GM04504 (cell line): Measurements from ENCODE around the gene HLA-F.

Source experiments
- DNase-seq: peaks from one replicate; pipeline ENCODE4 v3.0.0-alpha.2; 2012; ENCODE audit warnings: low read depth

Gene HLA-F

GRCh38 chr6:29724937-29725869 is 2.0 kb downstream of the HLA-F start:
- no peak for DNase-seq

GRCh38 chr6:29726001-29726400 is 2.8 kb downstream of the HLA-F start:
- no peak for DNase-seq

GRCh38 chr6:29726571-29727194 is 3.4 kb downstream of the HLA-F start:
- DNase-seq, result no peak

GRCh38 chr6:29727637-29728036 is 4.4 kb downstream of the HLA-F start:
- no peak for DNase-seq

DNA sequence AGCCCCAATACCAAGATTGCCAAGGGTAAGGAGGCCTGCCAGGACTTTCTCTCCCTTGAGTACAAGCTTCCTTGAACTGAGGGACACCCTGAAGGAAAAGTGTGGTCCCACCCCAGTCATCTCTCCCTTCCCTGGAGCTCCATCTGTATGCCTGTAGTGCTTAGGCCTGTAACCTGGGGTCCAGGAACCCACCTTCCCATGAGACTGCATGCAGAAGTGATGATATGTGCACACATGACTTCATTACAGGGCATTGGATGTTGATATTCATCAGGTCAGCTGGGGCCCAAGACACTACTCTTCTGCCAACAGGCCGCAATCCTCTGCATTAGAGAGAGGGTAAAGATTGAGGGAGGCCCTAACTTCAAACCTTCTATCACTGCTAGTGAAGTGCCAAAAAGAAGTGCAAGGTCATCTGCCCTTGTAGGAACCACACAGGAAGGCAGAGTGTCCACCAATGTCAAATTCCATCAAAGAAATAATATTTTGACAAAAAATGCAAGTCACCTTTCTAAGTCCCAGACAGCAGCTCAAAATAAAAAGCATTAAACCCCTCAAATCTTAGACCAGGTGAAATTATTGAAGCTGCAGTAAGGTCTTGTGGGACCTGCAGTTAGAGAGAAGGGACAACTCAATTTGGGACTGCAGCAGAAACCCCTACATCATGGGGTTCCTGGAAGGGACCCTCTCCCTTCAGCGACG is 5.1 kb downstream of the HLA-F start:
- no peak for DNase-seq

- DNase-seq, result no peak
Measured at GRCh38 chr6:29728875-29729270, 5.6 kb downstream of the HLA-F start.

GRCh38 chr6:29729774-29730328 is 6.6 kb downstream of the HLA-F start:
- no peak for DNase-seq

DNA sequence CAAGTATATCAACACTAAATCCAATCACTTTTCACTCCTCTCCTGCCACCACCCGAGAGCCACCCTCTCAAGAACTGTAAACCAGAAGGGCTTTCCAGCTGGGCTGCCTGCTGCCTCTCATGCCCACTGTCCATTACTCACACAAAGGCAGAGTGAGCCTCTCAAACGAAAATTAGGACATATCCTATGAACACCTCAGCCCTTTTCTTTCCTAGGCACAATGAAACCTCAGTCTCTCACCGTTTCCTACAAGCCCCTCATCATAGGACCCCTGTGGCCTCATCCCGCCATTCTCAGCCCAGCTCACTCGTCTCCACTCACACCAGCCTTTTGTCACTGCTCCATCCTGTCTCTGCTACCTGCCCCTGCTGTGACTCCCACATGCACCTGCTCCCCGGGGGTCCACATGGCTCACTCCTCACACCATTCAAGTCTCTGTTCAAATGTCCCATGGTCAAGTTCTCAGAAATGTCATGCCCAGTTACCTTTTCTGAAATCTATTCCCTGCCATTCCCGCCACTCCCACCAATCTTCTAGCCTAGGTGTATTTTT is 7.4 kb downstream of the HLA-F start:
- DNase-seq, result no peak

DNA sequence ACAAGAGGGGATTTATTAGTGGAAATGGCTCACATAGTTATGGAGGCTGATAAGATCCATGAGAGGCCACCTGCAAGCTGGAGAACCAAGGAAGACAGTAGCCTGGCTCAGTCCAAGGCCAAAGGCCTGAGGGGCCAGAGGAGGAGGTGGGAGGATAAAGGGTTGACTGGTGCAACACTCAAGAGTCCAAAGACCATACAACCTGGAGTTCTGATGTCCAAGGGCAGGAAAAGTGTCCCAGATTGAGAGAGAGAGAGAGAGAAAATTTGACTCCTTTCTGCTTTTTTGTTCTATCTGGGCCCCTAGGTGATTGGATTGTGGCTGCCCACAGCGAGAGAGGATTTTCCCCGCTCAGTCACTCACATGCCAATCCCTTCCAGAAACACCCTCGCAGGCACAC is 8.0 kb downstream of the HLA-F start:
- DNase-seq, result no peak

- DNase-seq, result no peak
Measured at GRCh38 chr6:29733057-29733456, 9.8 kb downstream of the HLA-F start.

GRCh38 chr6:29734046-29735018 is 11.1 kb downstream of the HLA-F start:
- DNase-seq, result no peak

DNA sequence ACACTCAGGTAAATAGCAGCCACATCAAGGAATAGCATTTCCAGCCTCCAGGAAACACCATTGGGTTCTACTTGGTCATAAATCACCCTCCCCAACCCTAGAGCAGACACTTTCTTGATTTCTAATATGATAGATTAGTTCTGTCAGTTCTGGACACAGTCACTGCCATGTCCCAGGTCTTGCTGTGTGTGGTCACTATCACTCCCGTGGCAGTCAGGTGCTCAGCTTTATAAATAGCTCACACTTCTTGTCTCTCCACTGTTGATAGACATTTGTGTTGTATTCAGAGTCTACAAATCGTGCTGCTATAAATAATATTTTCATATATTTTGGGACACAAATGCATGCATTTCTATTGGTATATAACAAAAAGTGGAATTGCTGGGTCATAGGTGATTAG is 13.3 kb downstream of the HLA-F start:
- DNase-seq, result no peak

DNA sequence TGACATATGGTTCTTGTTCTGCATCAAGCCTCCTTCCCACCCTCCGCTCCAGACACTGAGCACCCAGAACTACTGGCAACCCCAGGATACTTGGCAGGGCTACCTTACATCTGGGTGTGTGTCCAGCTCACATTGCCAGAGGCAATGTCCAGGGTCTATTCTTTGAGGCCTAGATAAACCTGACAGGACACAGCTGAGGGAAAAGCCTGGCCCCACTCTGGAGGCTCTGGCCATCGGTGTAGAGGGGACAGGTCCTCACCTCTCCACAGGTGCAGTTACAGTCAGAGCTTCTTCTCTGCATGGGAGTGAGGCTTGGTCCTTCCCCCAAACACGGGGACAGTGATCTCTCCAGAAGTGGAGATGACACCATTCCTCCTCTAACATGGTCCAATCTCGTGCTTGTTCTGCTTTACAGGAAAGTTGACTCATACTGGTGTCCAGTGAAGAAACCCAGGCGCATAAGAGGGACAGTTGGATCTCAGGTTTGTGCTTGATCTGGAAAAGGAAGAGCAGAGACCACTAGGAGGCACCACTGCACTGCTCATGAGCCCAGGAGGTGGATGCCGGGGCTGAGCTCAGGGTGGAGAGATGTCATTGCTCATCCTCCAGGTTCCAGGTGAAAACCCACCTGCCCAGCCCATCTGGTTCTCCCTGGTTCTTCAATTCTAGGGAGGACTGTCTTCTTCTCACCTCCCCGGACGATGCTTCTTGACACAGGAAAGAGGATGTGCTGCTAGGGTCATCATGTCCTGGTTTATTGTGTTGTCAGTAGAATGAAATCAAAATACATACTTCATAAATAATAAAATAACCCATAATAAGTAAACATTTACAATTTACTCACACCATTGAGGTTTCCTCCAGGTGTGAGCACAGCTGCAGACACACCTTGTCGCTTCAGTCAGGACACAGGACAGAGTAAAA is 14.7 kb downstream of the HLA-F start:
- peak; percentile 51 for DNase-seq

DNA sequence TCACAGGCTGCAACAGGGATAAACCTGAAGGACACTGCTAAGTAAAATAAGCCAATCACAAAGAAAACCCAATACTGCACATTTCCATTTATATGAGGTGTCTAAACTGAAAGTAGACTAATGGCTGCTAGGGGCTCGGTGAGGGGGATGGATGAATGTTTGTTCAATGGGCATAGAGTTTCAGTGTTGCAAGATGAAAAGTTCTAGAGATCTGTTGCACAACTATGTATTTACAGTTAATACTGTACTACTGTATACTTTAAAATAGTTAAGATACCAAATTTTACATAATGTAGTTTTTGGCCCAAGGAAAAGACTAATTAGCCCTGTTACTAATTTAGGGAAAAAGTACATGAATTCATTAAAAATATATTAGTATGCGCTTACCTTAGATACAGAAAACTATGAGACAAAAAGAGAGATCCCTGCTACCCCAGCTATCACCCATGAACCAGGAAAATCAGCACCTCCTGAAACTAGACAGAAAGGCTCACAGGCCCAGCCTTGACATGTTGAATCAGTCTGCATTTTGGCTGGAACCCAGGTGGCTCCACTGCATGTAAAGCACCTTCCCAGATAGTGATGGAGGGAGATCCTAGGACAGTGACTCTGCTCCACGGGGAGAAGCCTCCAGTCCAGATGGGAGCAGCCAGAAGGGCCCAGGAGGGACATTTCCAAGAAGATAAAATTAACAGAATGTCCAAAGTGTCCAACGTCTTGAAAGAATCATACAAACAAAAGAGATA is 16.1 kb downstream of the HLA-F start:
- DNase-seq, result no peak

GRCh38 chr6:29739882-29740261 is 16.6 kb downstream of the HLA-F start:
- no peak for DNase-seq

DNA sequence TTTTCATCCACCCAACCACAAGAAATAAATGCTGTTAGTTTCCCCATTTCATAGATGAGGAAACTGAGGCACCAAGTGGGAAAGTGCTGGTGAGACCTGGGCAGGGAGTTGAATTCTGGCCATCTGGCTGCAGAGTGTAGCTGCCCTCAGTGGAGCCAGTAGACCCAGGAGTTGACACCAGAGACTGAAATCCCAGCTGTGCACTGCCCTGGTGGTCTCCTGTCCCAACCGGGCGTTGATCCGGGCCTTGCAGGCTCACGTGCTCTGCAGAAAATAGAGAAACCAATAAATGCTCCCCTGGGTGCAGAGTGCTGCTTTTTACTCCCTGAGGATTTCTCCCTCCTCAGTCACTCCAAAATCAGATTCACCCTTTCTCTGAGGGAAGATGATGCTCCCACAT is 18.4 kb downstream of the HLA-F start:
- no peak for DNase-seq

DNA sequence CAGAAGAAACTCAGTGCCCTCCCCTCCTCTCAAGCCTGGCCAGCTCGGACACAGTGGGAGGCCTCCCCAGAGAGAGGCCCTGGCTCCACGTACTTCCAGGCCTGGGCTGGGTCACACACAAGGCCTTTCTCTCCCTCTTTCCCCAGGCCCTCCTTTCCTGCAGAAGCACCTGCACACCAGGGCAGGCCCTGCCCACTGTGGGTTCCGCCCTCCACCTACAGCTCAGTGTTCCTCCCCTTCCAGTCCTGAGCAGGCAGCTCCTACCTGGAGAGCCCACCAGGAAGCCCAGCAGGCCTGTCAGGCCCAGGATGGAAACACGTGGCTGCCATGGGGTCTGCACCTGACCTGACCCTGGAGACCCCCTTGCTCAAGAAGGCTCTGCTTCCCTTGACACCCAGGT is 18.9 kb downstream of the HLA-F start:
- DNase-seq, result no peak

- DNase-seq, result no peak
Measured at GRCh38 chr6:29743025-29743424, 19.8 kb downstream of the HLA-F start.

DNA sequence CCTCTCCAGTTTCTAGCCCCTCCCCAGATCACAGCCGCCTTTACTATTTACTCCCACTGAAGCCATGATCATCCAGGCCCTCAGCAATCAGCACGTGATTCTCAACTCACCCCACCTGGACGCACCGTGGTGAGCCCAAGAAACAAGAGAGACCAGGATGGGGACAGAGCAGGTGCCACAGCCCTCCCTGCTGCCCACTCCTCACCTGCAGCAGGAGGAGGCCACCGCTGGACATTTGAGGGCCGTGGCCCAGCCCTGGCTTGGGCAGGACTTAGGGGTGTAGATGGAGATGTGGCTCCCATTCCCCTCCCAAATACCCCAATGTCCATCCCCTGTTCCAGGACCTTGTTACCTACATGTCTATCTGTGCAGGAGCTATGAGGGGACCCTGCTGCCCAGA is 20.3 kb downstream of the HLA-F start:
- no peak for DNase-seq
